SKM-1 (cell line): ENCODE data around the gene WDR62.

Experiments used
- DNase-seq: peaks from one replicate; lab custom pipeline; 2025; ENCODE audit not compliant: unreplicated experiment; lab: John Stamatoyannopoulos, UW

WDR62 gene

DNA sequence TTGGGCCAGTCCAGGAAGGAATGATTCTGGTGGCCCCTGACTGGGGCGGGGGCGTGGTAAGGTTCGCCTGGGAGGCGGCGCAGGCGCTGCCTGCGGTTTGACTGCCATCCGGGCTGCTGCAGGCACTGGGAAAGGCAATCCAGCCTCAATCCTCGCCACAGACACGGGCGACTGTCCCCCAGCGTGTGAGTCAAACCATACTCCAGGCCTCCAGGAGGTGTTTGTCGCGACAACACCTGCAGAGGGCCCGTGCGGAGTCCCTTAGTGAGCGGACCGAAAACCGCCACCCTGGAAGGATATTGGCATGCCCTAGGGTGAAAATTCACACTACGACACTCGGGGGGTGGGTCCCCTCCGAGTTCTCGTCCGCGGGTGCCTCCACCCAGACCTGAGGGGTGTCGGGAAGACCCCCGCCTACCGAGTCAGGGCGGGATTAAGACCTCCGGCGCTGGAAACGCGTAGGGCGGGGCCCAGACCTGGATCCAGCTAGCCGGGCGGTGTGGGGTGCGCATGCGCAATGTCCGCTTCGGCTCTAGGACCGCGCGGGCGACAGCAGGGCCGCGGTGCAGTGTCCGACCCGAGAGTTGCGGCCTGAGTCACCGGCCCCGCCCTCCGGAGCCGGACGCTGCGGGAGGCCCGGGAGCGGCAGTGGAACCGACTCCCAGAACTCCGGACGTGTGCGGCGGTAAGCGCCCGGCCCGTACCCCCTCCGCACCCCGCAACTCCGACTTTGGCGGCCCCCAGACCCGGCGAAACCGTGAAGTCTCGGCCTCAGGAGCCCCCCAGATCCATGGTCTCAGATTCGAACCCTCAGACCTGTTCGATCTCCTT is 85.0 kb downstream of the WDR62 start, which contains the start of gene CAPNS1:
TSS of gene CAPNS1 (plus strand) at position 594 of the 831 bp plus-strand sequence. CDS start 946 bp downstream, outside the sequence.
- DNase-seq = peak; percentile 82

DNA sequence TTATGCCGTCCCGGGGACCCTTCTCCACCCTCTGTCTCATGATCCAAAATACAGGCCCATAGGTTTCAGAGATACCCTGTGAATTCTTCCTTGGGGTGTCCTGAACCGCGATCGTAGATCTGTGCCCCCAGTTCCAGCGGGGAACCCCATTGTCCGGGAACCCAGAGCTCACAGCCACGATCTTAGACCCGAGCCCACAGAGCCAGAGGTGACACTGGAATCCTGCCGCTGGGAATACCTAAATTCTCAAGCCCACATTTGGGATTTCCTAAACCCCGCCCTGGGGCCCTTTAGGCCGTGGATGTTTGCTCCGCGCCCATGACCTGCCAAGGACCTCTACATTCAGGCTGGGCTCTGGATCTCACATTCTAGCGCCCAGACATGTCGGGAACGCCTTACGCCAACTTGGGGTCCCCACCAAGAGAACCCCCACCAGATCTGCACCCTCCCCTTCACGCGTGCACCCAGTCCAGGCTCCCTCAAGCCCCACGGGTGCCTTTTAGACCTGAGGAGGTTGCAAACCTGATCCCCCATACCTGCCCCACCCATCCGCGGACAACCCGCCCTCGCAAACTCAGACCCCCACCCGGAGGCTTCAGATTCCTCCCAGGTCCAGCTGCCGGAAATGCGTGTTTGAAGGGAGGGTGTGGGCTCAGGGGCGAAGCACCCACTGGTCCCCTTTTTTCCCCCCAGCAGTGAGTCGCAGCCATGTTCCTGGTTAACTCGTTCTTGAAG is 85.8 kb downstream of the WDR62 start:
- DNase-seq = no peak

DNA sequence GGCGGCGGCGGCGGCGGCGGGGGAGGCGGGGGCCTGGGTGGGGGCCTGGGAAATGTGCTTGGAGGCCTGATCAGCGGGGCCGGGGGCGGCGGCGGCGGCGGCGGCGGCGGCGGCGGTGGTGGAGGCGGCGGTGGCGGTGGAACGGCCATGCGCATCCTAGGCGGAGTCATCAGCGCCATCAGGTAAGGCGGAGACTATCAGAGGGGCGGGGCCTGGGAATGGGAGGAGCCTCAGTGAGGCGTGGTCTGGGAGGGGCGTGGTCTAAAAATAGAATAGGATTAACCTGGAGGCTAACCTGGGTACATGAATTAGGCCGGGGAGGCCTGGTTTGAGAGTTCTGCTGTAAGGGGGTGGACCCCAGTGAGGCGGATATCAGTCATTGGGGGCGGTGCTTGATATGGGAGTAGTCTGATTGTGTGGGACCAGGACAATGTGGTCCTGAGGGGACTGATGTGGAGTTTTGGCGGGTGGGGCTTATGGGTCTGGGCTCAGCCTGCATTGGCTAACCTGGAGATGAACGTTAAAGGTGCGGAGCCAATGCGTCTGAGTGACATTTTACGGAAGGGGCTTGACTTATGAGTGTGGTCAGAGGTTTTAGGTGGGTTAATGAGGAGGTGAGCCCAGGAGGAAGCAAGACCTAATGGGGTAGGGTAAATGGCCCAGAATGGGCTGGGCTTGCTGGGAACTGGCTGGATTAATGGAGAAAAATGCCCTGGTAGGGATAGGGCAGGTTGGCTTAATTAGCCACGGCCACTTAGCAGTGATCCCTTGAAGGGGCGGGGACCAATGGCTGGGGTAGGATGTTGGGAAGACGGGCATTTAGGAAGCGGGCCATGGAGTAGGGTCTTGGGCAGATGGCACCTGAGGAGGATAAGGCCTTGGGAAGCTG is 86.6 kb downstream of the WDR62 start:
- DNase-seq = peak; percentile 69

DNA sequence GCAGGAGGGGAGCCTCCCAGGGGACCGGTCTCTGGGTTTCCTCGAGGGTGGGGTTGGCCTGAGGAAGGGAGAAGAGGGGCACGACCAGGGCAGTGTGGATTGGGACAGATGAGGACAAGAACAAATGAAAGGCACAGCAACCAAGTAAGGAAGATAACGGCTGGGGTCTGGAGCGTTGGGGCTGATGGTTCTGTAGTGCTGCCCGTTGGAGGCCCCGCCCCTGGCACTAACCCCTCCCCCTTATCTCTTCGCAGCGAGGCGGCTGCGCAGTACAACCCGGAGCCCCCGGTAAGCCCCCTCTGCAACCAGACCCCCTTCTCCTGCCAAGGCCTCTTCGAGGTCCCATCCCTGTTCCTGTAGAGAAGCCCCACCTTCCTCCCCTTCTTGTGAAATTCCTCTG is 87.3 kb downstream of the WDR62 start:
- no peak for DNase-seq

DNA sequence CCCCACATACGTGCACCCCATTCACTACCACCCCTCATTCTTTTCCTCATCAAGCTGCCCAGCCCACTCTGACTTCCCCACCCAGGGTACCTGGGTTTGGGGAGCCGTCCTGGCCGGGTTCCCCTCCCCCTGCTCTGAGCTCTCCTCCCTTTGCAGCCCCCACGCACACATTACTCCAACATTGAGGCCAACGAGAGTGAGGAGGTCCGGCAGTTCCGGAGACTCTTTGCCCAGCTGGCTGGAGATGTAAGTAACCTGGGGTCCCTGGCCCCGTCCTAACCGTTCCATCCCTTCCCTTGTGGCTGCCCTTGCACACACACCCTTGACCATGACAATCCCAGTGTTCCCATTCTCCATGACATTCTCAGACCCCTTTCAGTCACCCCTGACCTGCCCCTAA is 87.8 kb downstream of the WDR62 start:
- DNase-seq = no peak

DNA sequence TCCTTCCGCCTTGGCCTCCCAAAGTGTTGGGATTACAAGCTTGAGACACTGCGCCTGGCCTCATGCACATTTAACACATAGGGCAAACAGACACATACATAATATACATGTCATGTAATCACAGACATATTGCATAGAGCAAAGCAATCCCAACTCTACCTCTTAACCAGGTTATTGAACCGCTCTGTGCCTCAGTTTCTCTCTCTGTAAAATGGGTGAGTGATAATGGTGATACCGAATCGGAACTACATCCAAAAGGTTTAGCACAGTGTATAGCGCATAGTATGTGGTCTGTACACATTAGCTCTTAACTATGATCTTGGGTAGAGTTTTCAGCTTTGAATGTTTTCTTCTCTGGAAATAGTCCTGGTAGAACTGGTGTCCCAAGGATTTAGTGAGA is 89.9 kb downstream of the WDR62 start:
- DNase-seq = no peak

DNA sequence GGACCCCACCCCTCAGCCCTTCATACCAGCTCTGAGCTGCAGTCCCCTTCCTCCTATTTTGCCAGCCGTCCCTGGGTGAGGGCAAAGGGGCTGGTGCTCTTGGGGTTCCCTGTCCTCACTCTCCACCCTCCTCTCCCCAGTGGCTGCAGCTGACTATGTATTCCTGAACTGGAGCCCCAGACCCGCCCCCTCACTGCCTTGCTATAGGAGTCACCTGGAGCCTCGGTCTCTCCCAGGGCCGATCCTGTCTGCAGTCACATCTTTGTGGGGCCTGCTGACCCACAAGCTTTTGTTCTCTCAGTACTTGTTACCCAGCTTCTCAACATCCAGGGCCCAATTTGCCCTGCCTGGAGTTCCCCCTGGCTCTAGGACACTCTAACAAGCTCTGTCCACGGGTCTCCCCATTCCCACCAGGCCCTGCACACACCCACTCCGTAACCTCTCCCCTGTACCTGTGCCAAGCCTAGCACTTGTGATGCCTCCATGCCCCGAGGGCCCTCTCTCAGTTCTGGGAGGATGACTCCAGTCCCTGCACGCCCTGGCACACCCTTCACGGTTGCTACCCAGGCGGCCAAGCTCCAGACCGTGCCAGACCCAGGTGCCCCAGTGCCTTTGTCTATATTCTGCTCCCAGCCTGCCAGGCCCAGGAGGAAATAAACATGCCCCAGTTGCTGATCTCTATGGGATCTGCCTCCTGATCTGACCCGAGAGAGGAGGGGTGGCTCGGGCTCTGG is 95.1 kb downstream of the WDR62 start:
- DNase-seq = no peak

DNA sequence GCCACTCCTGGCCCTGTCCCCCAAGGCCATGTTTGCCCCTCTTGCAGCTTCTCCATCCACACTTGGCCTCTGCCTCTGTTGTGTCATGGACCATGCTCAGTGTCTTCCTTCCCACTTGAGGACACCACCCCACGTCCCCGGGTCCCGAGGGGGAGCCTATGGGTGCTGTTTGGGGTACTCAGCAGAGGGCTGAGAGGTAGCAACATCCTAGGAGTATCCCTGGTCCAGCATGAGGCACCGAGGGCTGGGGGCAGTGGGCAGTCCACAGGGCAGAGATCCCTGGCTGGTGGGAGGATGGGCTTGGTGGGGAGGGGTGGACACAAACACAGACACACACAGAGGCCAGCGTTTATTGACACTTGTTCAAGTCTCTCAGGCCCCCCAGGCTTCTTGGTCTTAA is 95.9 kb downstream of the WDR62 start:
- DNase-seq = no peak

DNA sequence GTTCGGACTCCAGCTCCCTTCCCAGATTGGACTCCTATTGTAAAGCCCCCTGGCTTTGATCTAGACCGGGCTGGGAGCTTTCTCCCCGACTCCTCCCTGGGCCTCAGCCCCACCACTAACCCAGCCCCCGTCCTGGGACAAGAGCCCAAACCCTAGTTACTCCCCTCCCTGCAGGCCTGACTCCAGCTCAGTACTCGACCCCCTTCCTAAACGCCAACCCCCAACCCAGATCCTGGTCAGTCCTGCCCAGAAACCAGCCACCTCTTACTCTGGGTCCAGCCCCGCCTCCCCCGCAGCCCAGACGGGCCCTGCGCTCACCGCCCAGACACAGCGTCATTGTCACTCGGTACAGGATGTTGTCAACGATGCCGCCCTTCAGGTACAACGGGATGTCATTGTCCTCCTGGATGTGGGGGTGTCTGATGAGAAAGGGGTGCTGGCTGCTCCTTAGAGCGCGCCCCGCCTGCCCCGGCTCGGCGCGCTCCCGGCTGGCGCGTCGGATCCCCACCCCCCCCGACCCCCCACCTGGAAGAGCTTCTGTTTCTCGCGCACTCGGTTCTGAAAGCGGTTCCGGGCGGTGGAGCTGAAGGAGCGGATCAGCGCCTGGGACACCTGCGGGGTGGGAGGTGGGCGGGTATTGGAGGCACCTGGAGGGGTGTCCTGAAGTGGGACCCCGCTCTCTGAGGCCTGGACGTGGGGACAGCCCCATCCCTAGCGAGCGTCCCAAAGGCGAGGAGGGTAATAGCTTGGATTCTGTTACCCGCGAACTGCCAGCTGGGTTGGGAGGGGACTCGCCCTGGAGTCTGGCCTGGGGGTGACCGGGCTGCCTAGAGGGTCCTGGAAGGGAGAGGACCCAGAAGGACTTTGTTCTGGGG is 96.7 kb downstream of the WDR62 start:
- no peak for DNase-seq

DNA sequence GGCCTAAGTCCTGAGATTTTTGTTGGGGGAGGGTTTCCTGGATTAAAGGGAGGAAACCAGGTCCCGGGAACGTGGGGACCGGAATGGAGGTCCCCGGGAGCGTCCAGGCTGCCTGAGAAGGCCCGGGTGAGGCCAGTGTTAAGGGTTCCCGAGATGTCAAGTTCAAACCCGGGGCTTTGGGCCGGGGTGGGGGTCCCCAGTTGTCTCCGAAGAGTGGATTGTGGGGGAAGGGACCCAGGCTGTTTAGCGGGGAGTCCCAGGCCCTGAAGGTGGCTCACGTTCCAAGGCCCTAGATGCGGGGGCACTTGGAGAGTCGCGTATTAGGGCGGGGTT is 97.3 kb downstream of the WDR62 start:
- DNase-seq = no peak

DNA sequence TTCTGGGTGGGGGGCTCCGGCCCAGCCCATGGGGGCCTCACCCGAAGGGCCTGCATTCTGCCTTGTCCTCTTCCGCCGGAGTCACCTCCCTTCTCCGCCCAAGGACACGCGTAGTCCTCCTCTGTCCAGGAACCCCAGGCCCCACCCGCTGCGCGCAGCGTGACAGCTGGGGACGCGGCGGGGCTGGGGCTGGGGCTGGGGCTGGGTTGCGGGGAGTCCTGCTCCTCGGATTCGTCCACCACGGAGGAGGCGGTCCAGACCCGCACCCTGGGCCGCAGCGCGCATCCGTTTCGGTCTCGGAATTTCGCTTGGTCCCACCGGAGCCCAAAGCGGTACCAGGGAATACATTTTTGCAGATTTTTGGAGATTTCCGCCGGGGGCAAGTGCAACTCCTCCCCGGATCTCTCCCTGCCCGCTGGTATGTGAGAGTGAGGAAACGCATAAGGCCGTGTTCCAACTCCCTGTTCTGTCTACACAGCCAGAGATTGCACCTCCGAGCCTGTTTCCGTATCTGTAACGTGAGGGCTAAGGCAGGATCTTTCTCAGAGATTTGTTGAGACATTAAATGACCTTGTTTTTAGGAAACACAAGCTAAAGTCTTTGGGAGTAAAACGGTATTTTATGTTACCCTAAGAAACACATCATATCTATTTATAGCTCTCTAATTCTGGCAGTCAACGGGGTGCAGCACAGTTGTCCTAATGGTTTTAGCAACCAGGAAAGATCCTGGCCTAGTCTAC is 97.8 kb downstream of the WDR62 start, which contains the start of gene COX7A1:
TSS of gene COX7A1 (minus strand) at position 96 of the 740 bp plus-strand sequence. CDS start at position 56, 40 bp downstream.
- no peak for DNase-seq

DNA sequence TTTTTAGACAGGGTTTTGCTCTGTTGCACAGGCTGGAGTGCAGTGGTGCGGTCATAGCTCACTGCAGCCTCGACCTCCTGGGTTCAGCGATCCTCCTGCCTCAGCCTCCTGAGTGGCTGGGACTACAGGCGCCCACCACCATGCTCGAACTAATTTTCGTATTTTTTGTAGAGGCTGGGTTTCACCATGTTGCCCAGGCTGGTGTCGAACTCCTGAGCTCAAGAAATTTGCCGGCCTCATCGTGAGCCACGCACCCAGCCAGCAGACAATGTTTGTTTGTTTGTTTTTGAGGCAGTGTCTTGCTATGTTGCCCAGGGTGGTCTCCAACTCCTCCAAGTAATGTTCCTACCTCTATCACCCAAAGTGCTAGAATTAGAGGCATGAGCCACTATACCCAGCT is 98.4 kb downstream of the WDR62 start:
- no peak for DNase-seq
